CD4-positive, alpha-beta memory T cell (primary cell): ENCODE measurements around the gene ARHGAP44. TPM values are rescaled to one million over a fixed set of nuclear protein-coding genes. Genes with fewer than 3 reads are reported as not detected.

ENCODE experiments used
- CTCF ChIA-PET: fragments of 350-600 bp; sonication (Branson Sonifier 250); formaldehyde crosslinking; loops from one replicate; lab custom pipeline; 2021; ENCODE audit warnings: inconsistent platforms; ENCODE audit not compliant: partially characterized antibody; lab: Charles Lee
- POLR2A ChIA-PET: fragments of 350-600 bp; sonication (Branson Sonifier 250); formaldehyde crosslinking; loops from one replicate; lab custom pipeline; 2021; ENCODE audit not compliant: partially characterized antibody; lab: Charles Lee
- DNase-seq, 5 donors: peaks; one replicate each; pipeline versions ENCODE4 v3.0.0 to v3.0.0-alpha.2; 2020 to 2022; ENCODE audit warnings: mixed read lengths in 1 of 5
- H3K27ac ChIP-seq: one replicate; pipeline ENCODE4 v1.7.0; 2013; ENCODE audit warnings: low read depth, low read length
- H3K27me3 ChIP-seq: 2 replicates; pipeline ENCODE4 v1.7.0; 2013; ENCODE audit warnings: mild to moderate bottlenecking, low read length, moderate library complexity; ENCODE audit not compliant: insufficient read depth
- H3K36me3 ChIP-seq: 2 replicates; pipeline ENCODE4 v1.7.0; 2013; ENCODE audit warnings: mild to moderate bottlenecking, low read length, moderate library complexity; ENCODE audit not compliant: insufficient read depth
- H3K4me1 ChIP-seq: 2 replicates; pipeline ENCODE4 v1.7.0; 2013; ENCODE audit warnings: mild to moderate bottlenecking, low read length, moderate library complexity; ENCODE audit not compliant: insufficient read depth
- H3K4me3 ChIP-seq, 2 donors: one replicate each; pipeline ENCODE4 v1.7.0; 2013; ENCODE audit warnings: low read length in 2 of 2, mild to moderate bottlenecking in 1 of 2
- H3K9me3 ChIP-seq, 2 donors: one replicate each; pipeline ENCODE4 v1.7.0; 2013; ENCODE audit warnings: low read length in 2 of 2, control low read depth in 1 of 2; ENCODE audit not compliant: control insufficient read depth in 1 of 2
- H3K27ac Mint-ChIP-seq, 7 donors: one replicate each; pipeline ENCODE4 v1.8.0; 2020 to 2021; ENCODE audit warnings: mixed read lengths in 7 of 7, mild to moderate bottlenecking in 6 of 7, inconsistent platforms in 3 of 7, moderate library complexity in 3 of 7
- H3K27me3 Mint-ChIP-seq, 2 donors: one replicate each; pipeline ENCODE4 v1.8.0; 2020 to 2021; ENCODE audit warnings: mixed read lengths in 2 of 2
- H3K36me3 Mint-ChIP-seq, 2 donors: one replicate each; pipeline ENCODE4 v1.8.0; 2020 to 2021; ENCODE audit warnings: mixed read lengths in 2 of 2, inconsistent platforms in 1 of 2, mild to moderate bottlenecking in 1 of 2
- H3K4me1 Mint-ChIP-seq, 4 donors: one replicate each; pipeline ENCODE4 v1.8.0; 2020 to 2021; ENCODE audit warnings: mixed read lengths in 4 of 4, mild to moderate bottlenecking in 1 of 4
- H3K4me3 Mint-ChIP-seq, 8 donors: one replicate each; pipeline ENCODE4 v1.8.0; 2020 to 2021; ENCODE audit warnings: mixed read lengths in 8 of 8, mild to moderate bottlenecking in 7 of 8, moderate library complexity in 6 of 8, inconsistent platforms in 3 of 8
- H3K9me3 Mint-ChIP-seq, 8 donors: one replicate each; pipeline ENCODE4 v1.8.0; 2020 to 2021; ENCODE audit warnings: mixed read lengths in 8 of 8, mild to moderate bottlenecking in 5 of 8, inconsistent platforms in 3 of 8, moderate library complexity in 1 of 8
- intact Hi-C: fragments of 100-400 bp; cut with micrococcal nuclease; formaldehyde crosslinking; loops from one replicate; pipeline ENCODE4 v1.15.1; 2023
- polyA plus RNA-seq, 2 donors: library from polyadenylated mRNA; unstranded; fragments of 300-500 nt; fragmentation: Illumina TruSeq; gene quantifications; one replicate each; pipeline ENCODE4 v1.2.3, GENCODE V29; 2021
- total RNA-seq, 2 experiments: library from RNA; stranded (reverse); gene quantifications; one replicate each; pipeline ENCODE4 v1.2.3, GENCODE V29; 2021

ARHGAP44 gene
- total and polyA plus RNA-seq, 4 experiments from 2014 or later: 0.07 TPM; not detected in 3

DNA sequence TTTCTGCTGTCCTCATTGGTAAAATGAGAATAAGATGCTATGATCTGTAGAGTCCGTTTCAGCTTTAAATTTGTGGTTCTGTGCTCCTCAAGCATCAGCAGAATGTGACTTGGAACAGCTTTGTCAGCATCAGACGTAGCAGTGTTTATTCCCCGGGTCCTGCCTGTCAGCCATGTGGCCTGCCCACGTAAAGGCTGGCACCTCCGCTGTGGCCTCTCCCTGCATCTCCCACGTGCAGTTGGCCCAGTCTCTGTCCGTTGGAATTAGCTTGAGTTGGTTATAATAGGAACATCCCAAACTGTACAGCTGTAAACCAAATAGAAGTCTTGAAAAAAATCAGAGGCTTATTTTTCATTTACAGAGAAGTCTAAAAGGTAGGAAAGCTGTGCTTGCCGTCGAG, 61.7 kb downstream of the ARHGAP44 start:
- ChIA-PET POLR2A (no interaction called here), CTCF (no interaction called here)
- H3K9me3 Mint-ChIP-seq: peaks cover 0 to 8% (median 0%) of the 10 kb centered on the region in 8 donors
- Histone ChIP-seq H3K27me3 (no peaks in the 10 kb centered on the region), H3K4me3 (no peak overlapping the region), H3K9me3 (no peaks in the 10 kb centered on the region), H3K36me3 (no peaks in the 10 kb centered on the region), H3K27ac (no peak overlapping the region), H3K4me1 (no peaks in the 10 kb centered on the region)
- DNase-seq: no peak
- intact Hi-C loops: no loop called here
- no peak overlapping the region for H3K4me3 Mint-ChIP-seq
- no peaks in the 10 kb centered on the region for H3K4me1 Mint-ChIP-seq
- no peaks in the 10 kb centered on the region for H3K36me3 Mint-ChIP-seq
- H3K27ac Mint-ChIP-seq: no peak overlapping the region
- no peaks in the 10 kb centered on the region for H3K27me3 Mint-ChIP-seq

DNA sequence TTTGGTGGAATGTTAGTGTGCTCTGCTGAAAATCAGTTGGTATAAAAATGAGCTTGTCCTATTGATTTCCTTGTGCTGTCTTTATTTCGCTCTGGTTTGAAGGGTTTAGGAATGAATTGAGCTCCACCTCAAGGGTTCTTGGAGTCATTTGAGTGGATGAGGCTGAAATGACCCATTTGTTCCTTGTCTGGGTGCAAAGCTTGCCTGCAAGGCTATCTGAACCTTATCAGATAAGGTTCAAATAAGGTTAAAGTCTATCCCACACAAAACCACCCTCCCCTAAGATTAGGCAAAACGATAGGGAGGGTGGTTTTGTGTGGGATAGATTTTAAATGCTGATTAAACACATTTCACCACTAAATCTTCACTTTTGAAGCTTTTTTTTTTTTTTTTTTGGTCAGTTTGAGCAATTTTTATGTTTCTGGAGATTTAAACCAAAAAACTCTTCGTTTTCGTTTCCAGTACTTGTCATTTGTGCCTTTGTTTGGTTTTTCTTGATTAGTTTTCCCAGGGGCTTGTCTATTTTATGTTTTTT, 62.7 kb downstream of the ARHGAP44 start:
- Mint-ChIP-seq H3K4me1 (no peaks in the 10 kb centered on the region), H3K36me3 (no peaks in the 10 kb centered on the region), H3K27ac (no peak overlapping the region), H3K9me3 (peaks cover 0 to 8% (median 1%) of the 10 kb centered on the region in 8 donors), H3K4me3 (no peak overlapping the region), H3K27me3 (no peaks in the 10 kb centered on the region)
- no peak overlapping the region for H3K4me3 ChIP-seq
- H3K9me3 ChIP-seq: no peaks in the 10 kb centered on the region
- no peak for DNase-seq
- no peaks in the 10 kb centered on the region for H3K4me1 ChIP-seq
- H3K36me3 ChIP-seq: no peaks in the 10 kb centered on the region
- intact Hi-C loops: no loop called here
- H3K27me3 ChIP-seq: no peaks in the 10 kb centered on the region
- ChIA-PET POLR2A (no interaction called here), CTCF (no interaction called here)
- H3K27ac ChIP-seq: no peak overlapping the region

DNA sequence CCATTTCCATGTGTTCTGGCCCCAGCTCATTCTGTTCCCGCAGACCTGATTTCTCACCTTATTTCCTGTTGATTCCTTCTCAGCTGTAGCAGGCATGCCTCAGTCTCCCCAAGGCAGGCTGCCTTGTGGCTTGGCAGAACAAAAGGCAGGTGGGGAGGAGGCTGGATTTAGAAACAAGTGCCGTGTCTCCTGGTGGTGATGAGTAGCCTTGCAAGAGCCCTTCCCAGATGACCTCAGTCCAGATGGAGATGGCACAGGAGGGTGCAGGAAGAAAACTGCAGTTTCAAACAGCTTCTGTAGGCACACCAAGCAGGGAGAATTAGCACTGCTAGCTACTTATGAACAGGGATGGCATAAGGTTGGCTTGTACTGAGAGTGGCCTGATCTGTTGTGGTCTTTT, 64.6 kb downstream of the ARHGAP44 start:
- POLR2A ChIA-PET: no interaction called here
- Mint-ChIP-seq H3K27ac (no peak overlapping the region), H3K4me1 (no peaks in the 10 kb centered on the region), H3K36me3 (no peaks in the 10 kb centered on the region), H3K27me3 (no peaks in the 10 kb centered on the region), H3K9me3 (peaks cover 3 to 17% (median 6%) of the 10 kb centered on the region in 8 donors), H3K4me3 (no peak overlapping the region)
- H3K27ac ChIP-seq: no peak overlapping the region
- H3K9me3 ChIP-seq: peaks cover 0 to 6% of the 10 kb centered on the region in 2 donors
- H3K4me3 ChIP-seq: no peak overlapping the region
- CTCF ChIA-PET: no interaction called here
- H3K36me3 ChIP-seq: no peaks in the 10 kb centered on the region
- intact Hi-C loops: no loop called here
- no peak for DNase-seq
- H3K4me1 ChIP-seq: no peaks in the 10 kb centered on the region
- H3K27me3 ChIP-seq: no peaks in the 10 kb centered on the region

DNA sequence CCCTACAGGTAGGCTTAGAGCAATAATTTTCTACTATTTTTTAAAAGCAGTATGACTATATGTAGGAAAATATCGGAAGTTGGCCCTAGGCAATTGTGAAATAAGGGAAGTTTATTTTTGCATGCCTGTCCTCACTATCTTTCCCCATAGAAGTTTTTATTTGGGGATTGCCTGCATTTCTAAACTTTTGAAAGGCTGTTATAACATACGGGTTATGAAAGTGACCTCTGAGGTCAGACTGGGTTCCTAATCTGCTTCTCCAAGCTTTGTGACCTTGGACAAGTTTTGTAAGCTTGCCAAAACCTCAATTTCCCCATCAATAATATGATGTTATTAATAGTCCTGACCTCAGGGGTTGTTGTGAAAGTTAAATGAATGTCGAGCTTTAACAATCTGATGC, 67.1 kb downstream of the ARHGAP44 start:
- H3K9me3 Mint-ChIP-seq: peaks cover 4 to 21% (median 10%) of the 10 kb centered on the region in 8 donors
- no peak overlapping the region for H3K27ac Mint-ChIP-seq
- H3K27ac ChIP-seq: no peak overlapping the region
- no peak for DNase-seq
- CTCF ChIA-PET: no interaction called here
- H3K36me3 ChIP-seq: no peaks in the 10 kb centered on the region
- H3K4me3 ChIP-seq: no peak overlapping the region
- no peak overlapping the region for H3K4me3 Mint-ChIP-seq
- H3K27me3 Mint-ChIP-seq: no peaks in the 10 kb centered on the region
- H3K9me3 ChIP-seq: peaks cover 0 to 6% of the 10 kb centered on the region in 2 donors
- no peaks in the 10 kb centered on the region for H3K36me3 Mint-ChIP-seq
- H3K4me1 ChIP-seq: no peaks in the 10 kb centered on the region
- no peaks in the 10 kb centered on the region for H3K27me3 ChIP-seq
- intact Hi-C loops: no loop called here
- POLR2A ChIA-PET: no interaction called here
- no peaks in the 10 kb centered on the region for H3K4me1 Mint-ChIP-seq

DNA sequence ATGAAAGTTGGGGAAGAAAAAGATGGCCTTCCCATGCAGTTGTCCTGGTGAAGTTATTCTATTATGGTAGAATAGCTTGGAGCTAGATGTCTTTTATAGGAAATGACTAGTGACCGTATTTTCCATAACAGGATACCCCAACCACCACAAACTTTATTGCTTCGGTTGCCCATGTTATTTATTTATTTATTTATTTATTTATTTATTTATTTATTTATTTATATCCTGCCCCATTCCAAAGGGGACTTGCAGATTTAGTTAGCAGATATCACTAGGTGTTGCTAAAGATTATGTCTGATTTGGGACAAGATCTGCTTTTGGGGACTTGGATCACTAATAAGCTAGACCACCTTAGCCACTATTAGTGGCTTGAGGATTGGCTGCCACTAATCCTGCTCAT, 68.3 kb downstream of the ARHGAP44 start:
- Mint-ChIP-seq H3K9me3 (peaks cover 4 to 21% (median 10%) of the 10 kb centered on the region in 8 donors), H3K27ac (no peak overlapping the region), H3K4me3 (no peak overlapping the region), H3K36me3 (no peaks in the 10 kb centered on the region), H3K4me1 (no peaks in the 10 kb centered on the region), H3K27me3 (no peaks in the 10 kb centered on the region)
- Histone ChIP-seq H3K36me3 (no peaks in the 10 kb centered on the region), H3K9me3 (peaks cover 0 to 6% of the 10 kb centered on the region in 2 donors), H3K27ac (no peak overlapping the region), H3K4me1 (no peaks in the 10 kb centered on the region), H3K27me3 (no peaks in the 10 kb centered on the region), H3K4me3 (no peak overlapping the region)
- ChIA-PET POLR2A (no interaction called here), CTCF (no interaction called here)
- intact Hi-C loops: no loop called here
- DNase-seq: no peak

DNA sequence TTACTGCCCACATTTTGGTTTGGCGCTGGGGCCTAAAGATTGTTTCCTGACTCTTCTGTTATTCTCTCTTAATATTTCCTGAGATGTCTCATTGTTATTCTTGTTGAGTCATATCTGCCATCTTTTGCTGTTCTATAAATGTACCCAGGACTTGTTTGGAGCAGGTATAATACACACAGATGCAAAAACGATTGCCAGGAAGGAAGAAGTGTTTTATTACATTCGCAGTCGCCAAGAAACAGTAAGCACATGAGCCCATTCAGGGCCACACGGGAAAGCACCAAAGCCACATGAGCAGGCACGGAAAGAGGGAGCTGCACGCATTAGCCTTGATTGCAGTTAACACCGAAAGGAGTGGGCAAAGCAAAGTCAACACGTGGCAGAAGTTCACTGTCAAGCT, 70.2 kb downstream of the ARHGAP44 start:
- intact Hi-C loops: no loop called here
- Histone ChIP-seq H3K27me3 (no peaks in the 10 kb centered on the region), H3K9me3 (peaks cover 0 to 6% of the 10 kb centered on the region in 2 donors), H3K27ac (no peak overlapping the region), H3K4me1 (no peaks in the 10 kb centered on the region), H3K4me3 (no peak overlapping the region), H3K36me3 (no peaks in the 10 kb centered on the region)
- ChIA-PET POLR2A (no interaction called here), CTCF (no interaction called here)
- Mint-ChIP-seq H3K27me3 (no peaks in the 10 kb centered on the region), H3K4me1 (no peaks in the 10 kb centered on the region), H3K9me3 (peaks cover 5 to 21% (median 10%) of the 10 kb centered on the region in 8 donors), H3K27ac (no peak overlapping the region), H3K36me3 (no peaks in the 10 kb centered on the region), H3K4me3 (no peak overlapping the region)
- DNase-seq: no peak

DNA sequence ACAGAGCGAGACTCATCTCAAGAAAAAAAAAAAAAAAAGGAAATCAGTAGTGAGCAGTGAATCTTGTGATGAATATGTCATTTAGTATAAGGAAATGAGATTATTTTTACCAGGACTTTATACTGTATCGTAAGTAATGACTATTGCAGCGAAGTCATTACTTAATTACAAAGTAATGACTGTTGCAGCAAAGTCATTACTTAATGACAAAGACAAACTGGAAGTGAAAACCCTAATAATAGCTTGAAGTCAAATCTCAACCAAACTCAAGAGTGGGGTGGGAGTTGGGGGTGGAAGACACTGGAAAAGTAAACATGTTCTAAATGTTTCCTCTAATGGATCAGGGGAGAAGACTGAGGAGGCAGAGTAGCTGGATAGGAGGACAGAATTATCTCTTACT, 76.5 kb downstream of the ARHGAP44 start:
- Mint-ChIP-seq H3K4me3 (no peak overlapping the region), H3K4me1 (no peaks in the 10 kb centered on the region), H3K9me3 (peaks cover 0 to 9% (median 5%) of the 10 kb centered on the region in 8 donors), H3K36me3 (no peaks in the 10 kb centered on the region), H3K27me3 (no peaks in the 10 kb centered on the region), H3K27ac (no peak overlapping the region)
- intact Hi-C loops: no loop called here
- DNase-seq: no peak
- Histone ChIP-seq H3K27me3 (no peaks in the 10 kb centered on the region), H3K4me1 (no peaks in the 10 kb centered on the region), H3K36me3 (no peaks in the 10 kb centered on the region), H3K27ac (no peak overlapping the region), H3K4me3 (no peak overlapping the region), H3K9me3 (no peaks in the 10 kb centered on the region)
- POLR2A ChIA-PET: no interaction called here
- CTCF ChIA-PET: no interaction called here

DNA sequence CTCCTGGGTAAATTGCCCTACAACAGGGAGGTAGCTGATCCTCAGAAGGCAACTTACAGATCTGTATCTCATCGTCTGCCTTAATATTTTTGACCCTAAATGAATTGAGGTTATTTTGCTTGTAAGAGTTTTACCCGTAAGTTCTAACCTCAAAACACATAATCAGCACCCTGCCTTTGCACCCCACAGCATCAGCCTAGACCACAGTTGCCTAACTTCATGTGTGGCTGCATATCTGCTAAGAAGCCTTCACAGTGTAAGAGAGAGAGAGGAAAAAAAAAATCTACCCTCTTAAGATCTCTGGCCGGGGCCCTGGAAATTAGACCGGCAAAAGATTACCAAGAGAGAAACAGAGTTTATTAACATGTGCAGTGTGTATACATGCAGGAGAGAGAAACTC, 76.9 kb downstream of the ARHGAP44 start:
- intact Hi-C loops: no loop called here
- DNase-seq: no peak
- Histone ChIP-seq H3K27ac (no peak overlapping the region), H3K36me3 (no peaks in the 10 kb centered on the region), H3K9me3 (no peaks in the 10 kb centered on the region), H3K27me3 (no peaks in the 10 kb centered on the region), H3K4me3 (no peak overlapping the region), H3K4me1 (no peaks in the 10 kb centered on the region)
- H3K9me3 Mint-ChIP-seq: peaks cover 0 to 11% (median 3%) of the 10 kb centered on the region in 8 donors
- H3K36me3 Mint-ChIP-seq: no peaks in the 10 kb centered on the region
- no peaks in the 10 kb centered on the region for H3K4me1 Mint-ChIP-seq
- H3K4me3 Mint-ChIP-seq: no peak overlapping the region
- ChIA-PET POLR2A (no interaction called here), CTCF (no interaction called here)
- H3K27me3 Mint-ChIP-seq: no peaks in the 10 kb centered on the region
- no peak overlapping the region for H3K27ac Mint-ChIP-seq
